ENCODE data around the gene NUDT3.
"Not testable (repeated sequence)": the region's sequence is repeated elsewhere in the genome, so short reads cannot be mapped to it uniquely, and the experiment has no call there.

Gene NUDT3

GRCh38 chr6:34370361-34370760 lies 22.1 kb downstream of the NUDT3 start (continued):
- no peak for TF ChIP-seq POU6F1 (CRISPR knock-in tag; IDR thresholded peaks at IDR 0.05; ENCODE audit: borderline replicate concordance, low read depth)
- TF ChIP-seq ZNF70 (CRISPR knock-in tag; IDR thresholded peaks at IDR 0.05), result no peak
- TF ChIP-seq TOX (CRISPR knock-in tag; IDR thresholded peaks at IDR 0.05; ENCODE audit: borderline replicate concordance), result no peak

- ATAC-seq, result no peak
- no peak for TF ChIP-seq TCF4 (CRISPR knock-in tag; IDR thresholded peaks at IDR 0.05; ENCODE audit: borderline replicate concordance)
- no peak for TF ChIP-seq PPARA (CRISPR knock-in tag; IDR thresholded peaks at IDR 0.05; ENCODE audit: borderline replicate concordance)
- no peak for TF ChIP-seq ZC3H10 (CRISPR knock-in tag; IDR thresholded peaks at IDR 0.05)
- no peak for TF ChIP-seq TSHZ2 (CRISPR knock-in tag; IDR thresholded peaks at IDR 0.05)
- no peak for TF ChIP-seq PATZ1 (CRISPR knock-in tag; IDR thresholded peaks at IDR 0.05; ENCODE audit: borderline replicate concordance)
- TF ChIP-seq TOX (CRISPR knock-in tag; IDR thresholded peaks at IDR 0.05; ENCODE audit: borderline replicate concordance), result no peak
- TF ChIP-seq ZNF565 (CRISPR knock-in tag; conservative IDR thresholded peaks at IDR 0.05; ENCODE audit: low read depth), result no peak
- TF ChIP-seq CSRNP3 (CRISPR knock-in tag; IDR thresholded peaks at IDR 0.05), result no peak
- TF ChIP-seq ESRRG (CRISPR knock-in tag; IDR thresholded peaks at IDR 0.05), result no peak
Measured at GRCh38 chr6:34369385-34369784, 23.1 kb downstream of the NUDT3 start.

GRCh38 chr6:34366639-34366921 lies 25.9 kb downstream of the NUDT3 start:
- TF ChIP-seq ZNF565 (CRISPR knock-in tag; conservative IDR thresholded peaks at IDR 0.05; ENCODE audit: low read depth) (no peak), RARB (CRISPR knock-in tag; IDR thresholded peaks at IDR 0.05) (no peak), ZFP30 (CRISPR knock-in tag; IDR thresholded peaks at IDR 0.05) (no peak), POU6F1 (CRISPR knock-in tag; IDR thresholded peaks at IDR 0.05; ENCODE audit: borderline replicate concordance, low read depth) (no peak), ZFP3 (CRISPR knock-in tag; IDR thresholded peaks at IDR 0.05) (no peak), CSDC2 (CRISPR knock-in tag; IDR thresholded peaks at IDR 0.05) (no peak), TCF4 (CRISPR knock-in tag; IDR thresholded peaks at IDR 0.05; ENCODE audit: borderline replicate concordance) (no peak), GLIS3 (CRISPR knock-in tag; IDR thresholded peaks at IDR 0.05) (no peak), BACH2 (CRISPR knock-in tag; IDR thresholded peaks at IDR 0.05; ENCODE audit: borderline replicate concordance) (no peak), PATZ1 (CRISPR knock-in tag; IDR thresholded peaks at IDR 0.05; ENCODE audit: borderline replicate concordance) (no peak)
- ATAC-seq, result peak; percentile 50

GRCh38 chr6:34365781-34366638 lies 26.5 kb downstream of the NUDT3 start:
- ATAC-seq, result peak; percentile 84

GRCh38 chr6:34363681-34364075 lies 28.8 kb downstream of the NUDT3 start:
- not testable (repeated sequence) for ATAC-seq

Data from SK-N-SH treated with all-trans-retinoic acid at 6 μM for 48 hours (cell line).